HG02759 (cell line): Measurements from ENCODE around the gene RNF130.

ENCODE experiments used
- ATAC-seq: cut with Tn5 transposase; IDR thresholded peaks from one replicate; pipeline ENCODE4 v1.9.1; 2021; ENCODE audit warnings: mild to moderate bottlenecking, moderate library complexity; ENCODE audit not compliant: unreplicated experiment

Gene RNF130

GRCh38 chr5:180071531-180072255 is at the start of gene RNF130:
Gene RNF130 (minus strand): TSS chr5:180071759. CDS start chr5:180071702, 57 bp downstream.
- ATAC-seq = peak; percentile 69

- ATAC-seq = no peak
Observed at GRCh38 chr5:180120237-180121101, 48.9 kb upstream of the RNF130 start.

- no peak for ATAC-seq
Observed at GRCh38 chr5:180119903-180120236, 48.3 kb upstream of the RNF130 start.

- ATAC-seq = no peak
Observed at GRCh38 chr5:180119031-180119902, 47.7 kb upstream of the RNF130 start.

- no peak for ATAC-seq
Observed at GRCh38 chr5:180118391-180118791, 46.8 kb upstream of the RNF130 start.

GRCh38 chr5:180117000-180117725 is 45.6 kb upstream of the RNF130 start:
- no peak for ATAC-seq

- no peak for ATAC-seq
Observed at GRCh38 chr5:180116077-180116999, 44.8 kb upstream of the RNF130 start.

GRCh38 chr5:180115326-180116076 is 43.9 kb upstream of the RNF130 start:
- ATAC-seq = no peak

GRCh38 chr5:180114304-180115003 is 42.9 kb upstream of the RNF130 start:
- ATAC-seq = no peak

GRCh38 chr5:180113660-180114303 is 42.2 kb upstream of the RNF130 start:
- no peak for ATAC-seq

GRCh38 chr5:180112181-180112861 is 40.8 kb upstream of the RNF130 start:
- ATAC-seq = no peak

GRCh38 chr5:180111273-180112002 is 39.9 kb upstream of the RNF130 start:
- ATAC-seq = no peak

GRCh38 chr5:180109920-180110319 is 38.4 kb upstream of the RNF130 start:
- no peak for ATAC-seq

GRCh38 chr5:180107005-180107404 is 35.4 kb upstream of the RNF130 start:
- no peak for ATAC-seq

- no peak for ATAC-seq
Observed at GRCh38 chr5:180105827-180106312, 34.3 kb upstream of the RNF130 start.

GRCh38 chr5:180104168-180104530 is 32.6 kb upstream of the RNF130 start:
- ATAC-seq = no peak
